Liver (tissue), 3 donors: Measurements from ENCODE around the gene CENPT.

Experiments
- JUND ChIP-seq, 2 donors: IDR thresholded peaks; 2 replicates each; pipeline ENCODE4 v1.6.1; 2016; ENCODE audit warnings: antibody characterized with exemption in 2 of 2
- RAD21 ChIP-seq, 2 donors: IDR thresholded peaks; 2 replicates each; pipeline ENCODE4 v1.6.1; 2016; ENCODE audit warnings: antibody characterized with exemption in 2 of 2, mild to moderate bottlenecking in 2 of 2
- YY1 ChIP-seq: IDR thresholded peaks from 2 replicates; pipeline ENCODE4 v1.6.1; 2016; ENCODE audit warnings: antibody characterized with exemption, mild to moderate bottlenecking
- ZBTB33 ChIP-seq: IDR thresholded peaks from 2 replicates; pipeline ENCODE4 v1.6.1; 2016; ENCODE audit warnings: antibody characterized with exemption
- TF ChIP-seq, protein P1 (sequence below): fragments of 150-350 bp; IDR thresholded peaks from 2 replicates; pipeline ENCODE4 v1.5.1; 2017; ENCODE audit warnings: improper control_type of control experiment, low read depth, low read length; ENCODE audit not compliant: missing input control
- TF ChIP-seq, protein P2 (sequence below): IDR thresholded peaks from 2 replicates; pipeline ENCODE4 v1.6.1; 2016; ENCODE audit warnings: antibody characterized with exemption, mild to moderate bottlenecking
- TF ChIP-seq, protein P3 (sequence below): IDR thresholded peaks from 2 replicates; pipeline ENCODE4 v1.6.1; 2016; ENCODE audit warnings: antibody characterized with exemption
- TF ChIP-seq, protein P4 (sequence below): IDR thresholded peaks from 2 replicates; pipeline ENCODE4 v1.6.1; 2016; ENCODE audit warnings: antibody characterized with exemption
- donor health status: healthy.
- donor health status: healthy.

DNA sequence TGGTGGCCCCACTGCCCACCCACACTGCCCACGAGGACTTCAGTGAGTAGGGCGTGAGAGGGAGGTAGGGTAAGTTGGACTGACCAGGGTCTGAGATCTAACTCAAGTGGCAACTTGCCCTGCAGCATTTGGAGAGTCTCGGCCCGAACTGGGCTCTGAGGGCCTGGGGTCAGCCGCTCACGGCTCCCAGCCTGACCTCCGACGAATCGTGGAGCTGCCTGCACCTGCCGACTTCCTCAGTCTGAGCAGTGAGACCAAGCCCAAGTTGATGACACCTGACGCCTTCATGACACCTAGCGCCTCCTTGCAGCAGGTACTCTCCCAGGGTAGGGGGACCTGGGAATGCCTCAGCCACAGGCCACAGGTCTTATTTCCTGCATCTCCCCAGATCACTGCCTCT lies 32.0 kb upstream of the CENPT start:
- no peak for TF ChIP-seq ZBTB33
- TF ChIP-seq, protein P1, sequence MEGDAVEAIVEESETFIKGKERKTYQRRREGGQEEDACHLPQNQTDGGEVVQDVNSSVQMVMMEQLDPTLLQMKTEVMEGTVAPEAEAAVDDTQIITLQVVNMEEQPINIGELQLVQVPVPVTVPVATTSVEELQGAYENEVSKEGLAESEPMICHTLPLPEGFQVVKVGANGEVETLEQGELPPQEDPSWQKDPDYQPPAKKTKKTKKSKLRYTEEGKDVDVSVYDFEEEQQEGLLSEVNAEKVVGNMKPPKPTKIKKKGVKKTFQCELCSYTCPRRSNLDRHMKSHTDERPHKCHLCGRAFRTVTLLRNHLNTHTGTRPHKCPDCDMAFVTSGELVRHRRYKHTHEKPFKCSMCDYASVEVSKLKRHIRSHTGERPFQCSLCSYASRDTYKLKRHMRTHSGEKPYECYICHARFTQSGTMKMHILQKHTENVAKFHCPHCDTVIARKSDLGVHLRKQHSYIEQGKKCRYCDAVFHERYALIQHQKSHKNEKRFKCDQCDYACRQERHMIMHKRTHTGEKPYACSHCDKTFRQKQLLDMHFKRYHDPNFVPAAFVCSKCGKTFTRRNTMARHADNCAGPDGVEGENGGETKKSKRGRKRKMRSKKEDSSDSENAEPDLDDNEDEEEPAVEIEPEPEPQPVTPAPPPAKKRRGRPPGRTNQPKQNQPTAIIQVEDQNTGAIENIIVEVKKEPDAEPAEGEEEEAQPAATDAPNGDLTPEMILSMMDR, result no peak
- no peak for TF ChIP-seq YY1
- TF ChIP-seq JUND (IDR thresholded peaks at IDR 0.05), result no peak
- TF ChIP-seq, protein P2, sequence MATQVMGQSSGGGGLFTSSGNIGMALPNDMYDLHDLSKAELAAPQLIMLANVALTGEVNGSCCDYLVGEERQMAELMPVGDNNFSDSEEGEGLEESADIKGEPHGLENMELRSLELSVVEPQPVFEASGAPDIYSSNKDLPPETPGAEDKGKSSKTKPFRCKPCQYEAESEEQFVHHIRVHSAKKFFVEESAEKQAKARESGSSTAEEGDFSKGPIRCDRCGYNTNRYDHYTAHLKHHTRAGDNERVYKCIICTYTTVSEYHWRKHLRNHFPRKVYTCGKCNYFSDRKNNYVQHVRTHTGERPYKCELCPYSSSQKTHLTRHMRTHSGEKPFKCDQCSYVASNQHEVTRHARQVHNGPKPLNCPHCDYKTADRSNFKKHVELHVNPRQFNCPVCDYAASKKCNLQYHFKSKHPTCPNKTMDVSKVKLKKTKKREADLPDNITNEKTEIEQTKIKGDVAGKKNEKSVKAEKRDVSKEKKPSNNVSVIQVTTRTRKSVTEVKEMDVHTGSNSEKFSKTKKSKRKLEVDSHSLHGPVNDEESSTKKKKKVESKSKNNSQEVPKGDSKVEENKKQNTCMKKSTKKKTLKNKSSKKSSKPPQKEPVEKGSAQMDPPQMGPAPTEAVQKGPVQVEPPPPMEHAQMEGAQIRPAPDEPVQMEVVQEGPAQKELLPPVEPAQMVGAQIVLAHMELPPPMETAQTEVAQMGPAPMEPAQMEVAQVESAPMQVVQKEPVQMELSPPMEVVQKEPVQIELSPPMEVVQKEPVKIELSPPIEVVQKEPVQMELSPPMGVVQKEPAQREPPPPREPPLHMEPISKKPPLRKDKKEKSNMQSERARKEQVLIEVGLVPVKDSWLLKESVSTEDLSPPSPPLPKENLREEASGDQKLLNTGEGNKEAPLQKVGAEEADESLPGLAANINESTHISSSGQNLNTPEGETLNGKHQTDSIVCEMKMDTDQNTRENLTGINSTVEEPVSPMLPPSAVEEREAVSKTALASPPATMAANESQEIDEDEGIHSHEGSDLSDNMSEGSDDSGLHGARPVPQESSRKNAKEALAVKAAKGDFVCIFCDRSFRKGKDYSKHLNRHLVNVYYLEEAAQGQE, result no peak
- TF ChIP-seq, protein P3, sequence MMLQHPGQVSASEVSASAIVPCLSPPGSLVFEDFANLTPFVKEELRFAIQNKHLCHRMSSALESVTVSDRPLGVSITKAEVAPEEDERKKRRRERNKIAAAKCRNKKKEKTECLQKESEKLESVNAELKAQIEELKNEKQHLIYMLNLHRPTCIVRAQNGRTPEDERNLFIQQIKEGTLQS, result no peak
- TF ChIP-seq RAD21 (IDR thresholded peaks at IDR 0.05), result no peak
- TF ChIP-seq, protein P4, sequence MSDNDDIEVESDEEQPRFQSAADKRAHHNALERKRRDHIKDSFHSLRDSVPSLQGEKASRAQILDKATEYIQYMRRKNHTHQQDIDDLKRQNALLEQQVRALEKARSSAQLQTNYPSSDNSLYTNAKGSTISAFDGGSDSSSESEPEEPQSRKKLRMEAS, result no peak
